HG02970 (cell line): ENCODE results near the gene SLC18A2.
"Not testable (repeated sequence)": the region's sequence is repeated elsewhere in the genome, so short reads cannot be mapped to it uniquely, and the experiment has no call there.

Experiments
- ATAC-seq: cut with Tn5 transposase; IDR thresholded peaks from one replicate; pipeline ENCODE4 v1.9.1; 2021; ENCODE audit warnings: mild to moderate bottlenecking, moderate library complexity, moderate number of reproducible peaks; ENCODE audit not compliant: unreplicated experiment, low FRiP score

Gene SLC18A2

GRCh38 chr10:117303451-117303850 is 62.5 kb downstream of the SLC18A2 start:
- not testable (repeated sequence) for ATAC-seq

- ATAC-seq = no peak
Observed at GRCh38 chr10:117306674-117307073, 65.8 kb downstream of the SLC18A2 start.

GRCh38 chr10:117311261-117311660 is 70.3 kb downstream of the SLC18A2 start:
- no peak for ATAC-seq

GRCh38 chr10:117312430-117312829 is 71.5 kb downstream of the SLC18A2 start:
- ATAC-seq = no peak

- no peak for ATAC-seq
Observed at GRCh38 chr10:117313641-117314040, 72.7 kb downstream of the SLC18A2 start.

- ATAC-seq = no peak
Observed at GRCh38 chr10:117316701-117317100, 75.8 kb downstream of the SLC18A2 start.

GRCh38 chr10:117318909-117319308 is 78.0 kb downstream of the SLC18A2 start:
- no peak for ATAC-seq

GRCh38 chr10:117320050-117320665 is 79.2 kb downstream of the SLC18A2 start:
- no peak for ATAC-seq

- no peak for ATAC-seq
Observed at GRCh38 chr10:117322260-117322659, 81.3 kb downstream of the SLC18A2 start.

GRCh38 chr10:117324367-117324766 is 83.5 kb downstream of the SLC18A2 start:
- no peak for ATAC-seq

- no peak for ATAC-seq
Observed at GRCh38 chr10:117327262-117327661, 86.3 kb downstream of the SLC18A2 start.
